Natural killer cell (primary cell): ENCODE measurements around the gene GDF11. TPM values are rescaled to one million over a fixed set of nuclear protein-coding genes. Genes with fewer than 3 reads are reported as not detected.

ENCODE experiments used
- ATAC-seq, 3 donors: fragments of 150-1000 bp in 2 of 3; fragments of 200-7000 bp in 1 of 3; cut with Tn5 transposase; 1 replicate in 1 of 3; 2 replicates in 2 of 3; pipeline ENCODE4 v1.10.0; 2021; ENCODE audit warnings: mild to moderate bottlenecking in 2 of 3, moderate library complexity in 2 of 3
- DNase-seq, 2 donors: peaks; one replicate each; pipeline versions ENCODE4 v3.0.0 to v3.0.0-alpha.2; 2013 to 2021; ENCODE audit warnings: mixed read lengths in 1 of 2
- H3K27ac ChIP-seq: one replicate; pipeline ENCODE4 v1.5.1; 2013; ENCODE audit warnings: mild to moderate bottlenecking, low read length
- H3K27me3 ChIP-seq: one replicate; pipeline ENCODE4 v1.6.1; 2013; ENCODE audit warnings: low read length; ENCODE audit not compliant: control insufficient read depth, insufficient read depth
- H3K36me3 ChIP-seq: one replicate; pipeline ENCODE4 v1.6.1; 2013; ENCODE audit warnings: low read length; ENCODE audit not compliant: control insufficient read depth, insufficient read depth
- H3K4me1 ChIP-seq: one replicate; pipeline ENCODE4 v1.6.1; 2013; ENCODE audit warnings: low read length; ENCODE audit not compliant: control insufficient read depth, insufficient read depth
- H3K4me3 ChIP-seq: one replicate; pipeline ENCODE4 v1.5.1; 2013; ENCODE audit warnings: low read length
- H3K9me3 ChIP-seq: one replicate; pipeline ENCODE4 v1.6.1; 2013; ENCODE audit warnings: low read length; ENCODE audit not compliant: control insufficient read depth, insufficient read depth
- H3K27ac Mint-ChIP-seq, 2 donors: one replicate each; pipeline ENCODE4 v1.8.0; 2022; ENCODE audit warnings: mild to moderate bottlenecking in 2 of 2, mixed read lengths in 2 of 2, moderate library complexity in 1 of 2
- H3K27me3 Mint-ChIP-seq, 2 donors: one replicate each; pipeline ENCODE4 v1.8.0; 2022; ENCODE audit warnings: low read depth in 2 of 2, mixed read lengths in 2 of 2
- H3K36me3 Mint-ChIP-seq: one replicate; pipeline ENCODE4 v1.8.0; 2022; ENCODE audit warnings: mixed read lengths
- H3K4me1 Mint-ChIP-seq, 2 donors: one replicate each; pipeline ENCODE4 v1.8.0; 2022; ENCODE audit warnings: mixed read lengths in 2 of 2
- H3K4me3 Mint-ChIP-seq: one replicate; pipeline ENCODE4 v1.8.0; 2022; ENCODE audit warnings: mild to moderate bottlenecking, moderate library complexity, mixed read lengths
- H3K9me3 Mint-ChIP-seq, 2 donors: one replicate each; pipeline ENCODE4 v1.8.0; 2022; ENCODE audit warnings: mixed read lengths in 2 of 2
- CTCF ChIP-seq: fragments of 200-600 bp; IDR thresholded peaks from one replicate; pipeline ENCODE4 v1.8.0; 2022; ENCODE audit warnings: antibody characterized with exemption
- WGBS: methylation state at CpG from one replicate; pipeline ENCODE4 v1.1.7; 2013; ENCODE audit warnings: missing lambda C conversion rate; ENCODE audit not compliant: insufficient coverage; 5-methylcytosine and 5-hydroxymethylcytosine counted together
- intact Hi-C: fragments of 100-400 bp; cut with micrococcal nuclease; formaldehyde crosslinking; loops from one replicate; pipeline ENCODE4 v1.14.2; 2022
- total RNA-seq, 4 donors: library from RNA; stranded (reverse); fragments of 120-200 nt in 1 of 4; gene quantifications; one replicate each; pipeline versions ENCODE4 v1.2.3 to v1.2.4, GENCODE V29; 2013 to 2022

GDF11 gene
- total RNA-seq, 3 donors from 2014 or later (not counting 1 experiment from before 2014, with no cell fraction given), result 9.2 to 12.1 (median 10.2) TPM

- Mint-ChIP-seq H3K27me3 (no peaks in the 10 kb centered on the region), H3K4me3 (no peak overlapping the region), H3K4me1 (no peaks in the 10 kb centered on the region), H3K9me3 (no peaks in the 10 kb centered on the region), H3K27ac (no peak overlapping the region), H3K36me3 (no peaks in the 10 kb centered on the region)
- no peaks in the 10 kb centered on the region for H3K4me1 ChIP-seq
- H3K36me3 ChIP-seq, result no peaks in the 10 kb centered on the region
- no peak for ATAC-seq
- H3K9me3 ChIP-seq, result no peaks in the 10 kb centered on the region
- DNase-seq, result no peak
- TF ChIP-seq CTCF, result no peak
- H3K27ac ChIP-seq, result no peak overlapping the region
- no peaks in the 10 kb centered on the region for H3K27me3 ChIP-seq
- intact Hi-C loops, result no loop called here
- 87% methylated on average over 4 of the region's 4 CpGs for WGBS
- H3K4me3 ChIP-seq, result no peak overlapping the region
Measured at GRCh38 chr12:55694651-55695050, 48.3 kb upstream of the GDF11 start.

- Mint-ChIP-seq H3K36me3 (no peaks in the 10 kb centered on the region), H3K4me1 (no peaks in the 10 kb centered on the region), H3K27ac (no peak overlapping the region), H3K27me3 (no peaks in the 10 kb centered on the region), H3K9me3 (no peaks in the 10 kb centered on the region), H3K4me3 (no peak overlapping the region)
- no peaks in the 10 kb centered on the region for H3K4me1 ChIP-seq
- no peaks in the 10 kb centered on the region for H3K36me3 ChIP-seq
- TF ChIP-seq CTCF, result no peak
- no peak for ATAC-seq
- no peak for DNase-seq
- H3K4me3 ChIP-seq, result no peak overlapping the region
- H3K27ac ChIP-seq, result no peak overlapping the region
- no peaks in the 10 kb centered on the region for H3K9me3 ChIP-seq
- WGBS, result 83% methylated on average over 7 of the region's 7 CpGs
- no peaks in the 10 kb centered on the region for H3K27me3 ChIP-seq
- intact Hi-C loops, result no loop called here
Measured at GRCh38 chr12:55695349-55695748, 47.6 kb upstream of the GDF11 start.

DNA sequence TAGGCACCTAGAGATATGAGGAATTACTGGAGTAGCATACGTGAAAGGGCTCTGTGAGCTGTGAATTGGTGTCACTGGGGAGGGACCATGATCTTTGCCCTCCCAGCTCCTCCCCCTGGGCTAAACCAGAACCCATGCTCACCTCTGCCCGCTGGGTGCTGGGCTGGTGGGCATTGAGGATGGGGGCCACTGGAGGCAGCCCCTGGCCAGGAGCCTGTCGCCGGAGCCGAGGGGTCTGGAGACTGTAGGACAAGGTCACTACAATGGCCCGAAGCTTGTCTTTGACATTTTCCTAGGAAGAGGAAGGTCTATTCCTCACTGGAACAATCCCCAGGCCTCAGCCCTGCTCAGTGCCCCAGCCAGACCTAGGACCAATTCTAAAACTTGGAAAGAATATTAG lies 46.8 kb upstream of the GDF11 start:
- H3K27ac ChIP-seq, result no peak overlapping the region
- DNase-seq, result no peak
- Mint-ChIP-seq H3K27me3 (no peaks in the 10 kb centered on the region), H3K9me3 (no peaks in the 10 kb centered on the region), H3K4me3 (no peak overlapping the region), H3K27ac (no peak overlapping the region), H3K4me1 (no peaks in the 10 kb centered on the region), H3K36me3 (no peaks in the 10 kb centered on the region)
- H3K36me3 ChIP-seq, result no peaks in the 10 kb centered on the region
- no peaks in the 10 kb centered on the region for H3K27me3 ChIP-seq
- no peak overlapping the region for H3K4me3 ChIP-seq
- intact Hi-C loops, result no loop called here
- H3K4me1 ChIP-seq, result no peaks in the 10 kb centered on the region
- no peak for TF ChIP-seq CTCF
- WGBS, result 92% methylated on average over 6 of the region's 6 CpGs
- no peaks in the 10 kb centered on the region for H3K9me3 ChIP-seq
- no peak for ATAC-seq

DNA sequence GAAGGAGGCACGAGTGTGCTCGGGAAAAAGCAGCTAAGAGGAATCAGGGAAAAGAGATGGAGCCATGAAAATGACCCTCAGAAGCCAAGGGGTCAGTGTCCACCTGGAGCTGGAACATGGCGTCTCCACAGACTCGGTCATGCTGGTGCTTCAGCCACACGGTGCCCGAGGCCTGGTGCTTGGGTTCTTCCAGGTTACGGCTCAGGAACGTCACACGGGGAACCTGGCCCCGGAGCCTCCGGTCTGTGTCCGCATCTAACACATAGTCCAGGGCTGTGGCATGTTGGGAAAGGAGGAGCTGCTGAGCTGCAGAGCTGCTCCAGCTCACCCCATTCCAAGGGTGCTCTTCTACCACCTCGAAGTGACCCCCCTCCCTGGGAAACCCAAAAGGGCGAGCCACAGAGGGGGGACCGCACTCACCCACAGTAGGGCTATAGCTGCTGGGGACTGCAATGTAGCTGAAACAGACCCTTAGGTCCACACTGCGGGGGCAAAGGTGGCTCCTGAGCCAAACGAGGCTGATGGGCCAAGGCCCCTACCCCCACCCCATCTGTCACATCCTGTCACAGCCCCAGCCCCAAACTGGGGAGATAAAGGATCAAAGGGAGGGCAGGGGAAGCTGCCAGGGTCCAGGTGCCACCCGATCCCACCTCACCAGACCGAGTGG lies 46.0 kb upstream of the GDF11 start:
- H3K27me3 Mint-ChIP-seq, result no peaks in the 10 kb centered on the region
- H3K4me1 Mint-ChIP-seq, result no peaks in the 10 kb centered on the region
- no peak overlapping the region for H3K4me3 ChIP-seq
- H3K36me3 ChIP-seq, result no peaks in the 10 kb centered on the region
- no peak overlapping the region for H3K4me3 Mint-ChIP-seq
- H3K4me1 ChIP-seq, result no peaks in the 10 kb centered on the region
- no peaks in the 10 kb centered on the region for H3K36me3 Mint-ChIP-seq
- no peak overlapping the region for H3K27ac Mint-ChIP-seq
- 93% methylated on average over 18 of the region's 19 CpGs for WGBS
- intact Hi-C loops, result no loop called here
- ATAC-seq, result no peak
- no peak overlapping the region for H3K27ac ChIP-seq
- no peaks in the 10 kb centered on the region for H3K27me3 ChIP-seq
- DNase-seq, result no peak
- H3K9me3 ChIP-seq, result no peaks in the 10 kb centered on the region
- no peak for TF ChIP-seq CTCF
- no peaks in the 10 kb centered on the region for H3K9me3 Mint-ChIP-seq
